ENCODE measurements around the gene GPRC5C. TPM values are rescaled to one million over a fixed set of nuclear protein-coding genes. Genes with fewer than 3 reads are reported as not detected.

The GPRC5C gene
- total RNA-seq, 1 experiment from 2014 or later: 15.5 TPM

- Mint-ChIP-seq H3K27ac (no peak overlapping the region), H3K4me3 (no peak overlapping the region), H3K4me1 (peaks cover 23 to 30% of the 10 kb centered on the region in 2 experiments), H3K9me3 (no peaks in the 10 kb centered on the region), H3K27me3 (ENCODE audit: low read depth) (peaks cover 43% of the 10 kb centered on the region), H3K36me3 (ENCODE audit: insufficient read depth in 1 of 3, low read depth in 3 of 3) (peaks cover 0 to 19% (median 2%) of the 10 kb centered on the region in 3 experiments; a peak in 2 of 7 replicates)
- Histone ChIP-seq H3K79me1 (ENCODE audit: insufficient read depth, low read depth, low read length, poor library complexity, severe bottlenecking) (no peaks in the 10 kb centered on the region), H2BK20ac (ENCODE audit: low read depth, low read length, poor library complexity, severe bottlenecking) (no peak overlapping the region), H4K8ac (replicated peaks; ENCODE audit: insufficient read length, low read depth, low read length) (no peak overlapping the region), H3K79me2 (ENCODE audit: insufficient read depth, low read length) (no peaks in the 10 kb centered on the region), H3T11ph (ENCODE audit: low read length) (no peak overlapping the region), H3K14ac (ENCODE audit: insufficient read depth, low read length) (no peak overlapping the region), H3K4me1 (ENCODE audit: insufficient read depth, low read length) (peaks cover 6% of the 10 kb centered on the region; the same call in 1 of the 2 replicates), H4K20me1 (ENCODE audit: control insufficient read depth, insufficient read depth, insufficient read length) (no peaks in the 10 kb centered on the region), H2BK120ac (ENCODE audit: low read depth, low read length, poor library complexity, severe bottlenecking) (no peak overlapping the region), H3K18ac (ENCODE audit: insufficient read length, low read depth, low read length) (no peak overlapping the region), H4K5ac (ENCODE audit: insufficient read length, low read depth, low read length) (no peak overlapping the region), H2BK12ac (ENCODE audit: insufficient read length, low read depth, low read length) (no peak overlapping the region), H3K23me2 (ENCODE audit: insufficient read length, low read depth, low read length, poor library complexity, severe bottlenecking) (peaks cover 3% of the 10 kb centered on the region), H3K9me3 (ENCODE audit: control insufficient read depth, low read depth, low read length) (no peaks in the 10 kb centered on the region), H3K23ac (ENCODE audit: insufficient read length, low read depth, low read length) (no peak overlapping the region), H2BK5ac (ENCODE audit: insufficient read length, low read length) (no peak overlapping the region), H3K27me3 (ENCODE audit: insufficient read depth, low read length) (peaks cover 11% of the 10 kb centered on the region; the same call in 1 of the 2 replicates), H4K91ac (ENCODE audit: insufficient read length, low read depth, low read length) (no peak overlapping the region), H3K9ac (ENCODE audit: extremely low read depth, insufficient read length, low read length) (no peak overlapping the region), H3K27ac (ENCODE audit: insufficient read length, low read depth, low read length) (no peak overlapping the region), H2BK15ac (ENCODE audit: low read depth, low read length) (no peak overlapping the region), H2AFZ (ENCODE audit: low read length) (no peak overlapping the region), H2AK5ac (ENCODE audit: insufficient read length, low read length) (no peak overlapping the region), H3K56ac (ENCODE audit: insufficient read length, low read depth, low read length) (no peak overlapping the region), H3K4ac (ENCODE audit: low read depth, low read length) (no peak overlapping the region), H3K4me2 (ENCODE audit: insufficient read depth, insufficient read length, low read length) (no peak overlapping the region)
- TF ChIP-seq CTCF (conservative IDR thresholded peaks at IDR 0.05): no peak
- DNase-seq: no peak
- WGBS (ENCODE audit: extremely low coverage, insufficient read length, low lambda C conversion rate): no CpG with 5 or more reads among the region's 11 CpGs
Observed at GRCh38 chr17:74449306-74449705, 17.4 kb downstream of the GPRC5C start.

Data from H9 (cell line).